A549 (cell line): Measurements from ENCODE around the gene SETDB2.

Experiments used
- EP300 ChIP-seq, 2 experiments: fragments of >200 bp; sonication (Bioruptor Twin); formaldehyde crosslinking; IDR thresholded peaks; 2 replicates in 1 of 2; 3 replicates in 1 of 2; pipeline ENCODE4 v1.6.1; 2016 to 2017
- ZC3H11A ChIP-seq: fragments of 450-650 bp; IDR thresholded peaks from 2 replicates; pipeline ENCODE4 v1.6.1; 2014; ENCODE audit warnings: antibody characterized with exemption, mild to moderate bottlenecking
- TF ChIP-seq, protein P1 (sequence below): fragments of >200 bp; sonication (Bioruptor Twin); formaldehyde crosslinking; IDR thresholded peaks from 3 replicates; pipeline ENCODE4 v1.5.1; 2016

DNA sequence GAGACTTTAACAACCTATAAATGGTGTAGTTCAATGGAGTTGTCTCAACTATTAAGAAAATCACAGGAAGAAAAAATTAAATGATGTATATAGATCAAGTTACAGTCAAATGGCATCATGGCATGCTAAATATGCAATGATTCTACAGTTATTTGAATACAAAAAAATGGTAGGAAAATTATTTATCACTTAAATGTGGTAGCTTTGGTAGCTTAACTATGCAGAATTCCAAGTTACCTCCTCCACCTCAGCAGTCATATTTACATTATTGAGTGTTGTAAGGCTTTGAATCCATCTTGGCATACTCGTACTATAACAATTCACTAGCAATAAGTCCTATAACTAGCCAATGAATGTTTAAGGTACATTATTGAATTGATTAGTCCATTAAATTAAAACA is 37.0 kb upstream of the SETDB2 start:
- TF ChIP-seq, protein P1, sequence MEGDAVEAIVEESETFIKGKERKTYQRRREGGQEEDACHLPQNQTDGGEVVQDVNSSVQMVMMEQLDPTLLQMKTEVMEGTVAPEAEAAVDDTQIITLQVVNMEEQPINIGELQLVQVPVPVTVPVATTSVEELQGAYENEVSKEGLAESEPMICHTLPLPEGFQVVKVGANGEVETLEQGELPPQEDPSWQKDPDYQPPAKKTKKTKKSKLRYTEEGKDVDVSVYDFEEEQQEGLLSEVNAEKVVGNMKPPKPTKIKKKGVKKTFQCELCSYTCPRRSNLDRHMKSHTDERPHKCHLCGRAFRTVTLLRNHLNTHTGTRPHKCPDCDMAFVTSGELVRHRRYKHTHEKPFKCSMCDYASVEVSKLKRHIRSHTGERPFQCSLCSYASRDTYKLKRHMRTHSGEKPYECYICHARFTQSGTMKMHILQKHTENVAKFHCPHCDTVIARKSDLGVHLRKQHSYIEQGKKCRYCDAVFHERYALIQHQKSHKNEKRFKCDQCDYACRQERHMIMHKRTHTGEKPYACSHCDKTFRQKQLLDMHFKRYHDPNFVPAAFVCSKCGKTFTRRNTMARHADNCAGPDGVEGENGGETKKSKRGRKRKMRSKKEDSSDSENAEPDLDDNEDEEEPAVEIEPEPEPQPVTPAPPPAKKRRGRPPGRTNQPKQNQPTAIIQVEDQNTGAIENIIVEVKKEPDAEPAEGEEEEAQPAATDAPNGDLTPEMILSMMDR, result no peak
- TF ChIP-seq ZC3H11A (no peak), EP300 (IDR thresholded peaks at IDR 0.05) (no peak)
